ENCODE data around the gene SMPD3.

Gene SMPD3

DNA sequence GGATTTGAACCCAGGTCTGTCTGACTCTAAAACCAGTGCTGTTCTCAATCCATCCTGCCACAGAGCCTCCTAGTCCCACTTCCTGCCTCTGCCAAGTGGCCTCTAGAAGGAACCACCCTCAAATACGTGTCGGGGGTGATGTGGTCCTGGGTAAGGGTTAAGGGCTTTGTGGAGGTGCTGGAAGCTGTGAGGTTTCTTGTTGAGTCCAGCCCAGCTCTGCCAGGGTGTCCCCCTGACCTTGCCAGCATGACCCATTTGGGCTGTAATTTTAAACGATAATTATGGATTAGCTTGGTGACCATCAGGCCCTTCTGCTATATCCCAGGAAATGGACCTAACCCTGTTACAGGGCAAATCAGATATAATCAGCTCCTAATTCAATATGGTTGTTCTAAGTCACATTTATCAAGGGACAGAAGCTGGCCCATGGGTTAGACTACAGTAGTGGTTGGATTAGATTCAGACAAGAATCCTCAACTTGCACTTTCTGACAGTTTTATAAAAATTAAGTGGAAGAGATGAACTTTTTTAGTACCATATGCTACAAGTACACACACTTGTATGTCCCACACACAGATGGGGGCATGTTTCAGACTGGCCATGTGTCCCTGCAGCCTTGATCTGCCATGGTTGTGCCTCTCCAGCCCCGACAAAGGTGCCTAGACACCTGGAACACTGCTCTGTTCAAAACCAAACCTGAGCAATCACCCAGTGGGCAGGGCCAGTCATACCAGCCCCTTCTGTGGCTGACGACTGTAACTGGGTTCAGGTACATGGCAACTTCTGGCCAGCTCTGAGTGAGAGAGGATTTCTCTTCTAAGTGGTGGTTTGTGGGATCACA lies 48.0 kb downstream of the SMPD3 start:
- TF ChIP-seq POLR2AphosphoS5 (IDR thresholded peaks at IDR 0.05; ENCODE audit: low read depth, low read length), result no peak
- TF ChIP-seq, protein P1, sequence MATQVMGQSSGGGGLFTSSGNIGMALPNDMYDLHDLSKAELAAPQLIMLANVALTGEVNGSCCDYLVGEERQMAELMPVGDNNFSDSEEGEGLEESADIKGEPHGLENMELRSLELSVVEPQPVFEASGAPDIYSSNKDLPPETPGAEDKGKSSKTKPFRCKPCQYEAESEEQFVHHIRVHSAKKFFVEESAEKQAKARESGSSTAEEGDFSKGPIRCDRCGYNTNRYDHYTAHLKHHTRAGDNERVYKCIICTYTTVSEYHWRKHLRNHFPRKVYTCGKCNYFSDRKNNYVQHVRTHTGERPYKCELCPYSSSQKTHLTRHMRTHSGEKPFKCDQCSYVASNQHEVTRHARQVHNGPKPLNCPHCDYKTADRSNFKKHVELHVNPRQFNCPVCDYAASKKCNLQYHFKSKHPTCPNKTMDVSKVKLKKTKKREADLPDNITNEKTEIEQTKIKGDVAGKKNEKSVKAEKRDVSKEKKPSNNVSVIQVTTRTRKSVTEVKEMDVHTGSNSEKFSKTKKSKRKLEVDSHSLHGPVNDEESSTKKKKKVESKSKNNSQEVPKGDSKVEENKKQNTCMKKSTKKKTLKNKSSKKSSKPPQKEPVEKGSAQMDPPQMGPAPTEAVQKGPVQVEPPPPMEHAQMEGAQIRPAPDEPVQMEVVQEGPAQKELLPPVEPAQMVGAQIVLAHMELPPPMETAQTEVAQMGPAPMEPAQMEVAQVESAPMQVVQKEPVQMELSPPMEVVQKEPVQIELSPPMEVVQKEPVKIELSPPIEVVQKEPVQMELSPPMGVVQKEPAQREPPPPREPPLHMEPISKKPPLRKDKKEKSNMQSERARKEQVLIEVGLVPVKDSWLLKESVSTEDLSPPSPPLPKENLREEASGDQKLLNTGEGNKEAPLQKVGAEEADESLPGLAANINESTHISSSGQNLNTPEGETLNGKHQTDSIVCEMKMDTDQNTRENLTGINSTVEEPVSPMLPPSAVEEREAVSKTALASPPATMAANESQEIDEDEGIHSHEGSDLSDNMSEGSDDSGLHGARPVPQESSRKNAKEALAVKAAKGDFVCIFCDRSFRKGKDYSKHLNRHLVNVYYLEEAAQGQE (IDR thresholded peaks at IDR 0.05; ENCODE audit: insufficient read depth in 1 of 2, low read depth in 2 of 2, low read length in 2 of 2), result no peak
- no peak for TF ChIP-seq TAF1 (IDR thresholded peaks at IDR 0.05; ENCODE audit: borderline replicate concordance, insufficient read depth, low read length)
- no peak for TF ChIP-seq FOXP2 (optimal IDR thresholded peaks at IDR 0.05; ENCODE audit: borderline replicate concordance, extremely low read depth, extremely low read length, insufficient read depth)

DNA sequence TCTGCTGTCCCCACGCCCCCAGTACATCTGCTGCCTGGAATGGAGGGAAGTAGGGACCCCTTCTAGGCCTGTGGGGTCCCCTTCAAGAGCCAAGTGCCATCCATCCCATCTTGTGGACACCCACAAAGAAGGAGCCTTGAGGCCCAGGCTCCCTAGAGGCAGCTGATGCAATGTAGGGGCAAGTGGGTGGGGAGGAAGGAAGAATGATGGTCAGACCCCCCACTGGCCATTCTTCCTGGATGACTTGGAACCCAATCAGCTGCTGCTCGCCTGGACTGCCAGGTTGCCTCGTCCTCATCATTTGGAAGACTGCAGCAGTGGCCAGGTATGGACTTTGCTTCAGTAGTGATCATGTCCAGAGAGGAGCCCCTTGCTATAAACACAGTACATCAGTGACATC lies 48.9 kb downstream of the SMPD3 start:
- TF ChIP-seq SIN3A (IDR thresholded peaks at IDR 0.05; ENCODE audit: borderline replicate concordance, insufficient read depth, low read length) (no peak), POLR2AphosphoS5 (IDR thresholded peaks at IDR 0.05; ENCODE audit: low read depth, low read length) (no peak), FOXP2 (optimal IDR thresholded peaks at IDR 0.05; ENCODE audit: borderline replicate concordance, extremely low read depth, extremely low read length, insufficient read depth) (no peak), TAF1 (IDR thresholded peaks at IDR 0.05; ENCODE audit: borderline replicate concordance, insufficient read depth, low read length) (no peak)
- TF ChIP-seq, protein P1 (IDR thresholded peaks at IDR 0.05; ENCODE audit: insufficient read depth in 1 of 2, low read depth in 2 of 2, low read length in 2 of 2), result no peak

DNA sequence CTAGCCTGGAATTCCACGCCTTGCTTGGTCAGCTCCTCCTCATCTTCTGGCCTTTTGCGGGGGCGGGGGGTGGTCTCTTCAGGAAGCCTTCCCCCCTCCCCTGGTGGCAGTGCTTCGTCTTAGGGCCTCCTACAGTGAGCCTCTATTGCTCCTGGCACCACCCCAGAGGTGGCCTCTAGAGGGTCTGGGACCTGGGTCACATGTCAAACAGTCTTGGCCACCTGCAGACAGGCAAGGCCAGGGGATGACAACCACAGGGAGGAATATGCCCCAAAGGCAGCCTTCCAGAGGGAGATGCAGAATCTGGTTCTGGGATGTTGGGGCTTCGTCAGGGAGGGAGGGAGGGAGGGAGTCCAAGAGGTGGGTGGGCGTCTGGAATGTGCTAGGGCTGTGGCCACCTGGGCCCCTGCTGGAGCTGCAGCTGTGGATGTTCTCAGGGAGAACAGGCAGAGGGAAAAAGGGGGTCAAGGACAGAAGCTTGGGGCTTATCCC lies 50.6 kb downstream of the SMPD3 start:
- TF ChIP-seq TAF1 (IDR thresholded peaks at IDR 0.05; ENCODE audit: borderline replicate concordance, insufficient read depth, low read length), result no peak
- TF ChIP-seq FOXP2 (optimal IDR thresholded peaks at IDR 0.05; ENCODE audit: borderline replicate concordance, extremely low read depth, extremely low read length, insufficient read depth), result no peak
- TF ChIP-seq, protein P1 (IDR thresholded peaks at IDR 0.05; ENCODE audit: insufficient read depth in 1 of 2, low read depth in 2 of 2, low read length in 2 of 2), result no peak
- TF ChIP-seq POLR2AphosphoS5 (IDR thresholded peaks at IDR 0.05; ENCODE audit: low read depth, low read length), result no peak
- no peak for TF ChIP-seq SIN3A (IDR thresholded peaks at IDR 0.05; ENCODE audit: borderline replicate concordance, insufficient read depth, low read length)

DNA sequence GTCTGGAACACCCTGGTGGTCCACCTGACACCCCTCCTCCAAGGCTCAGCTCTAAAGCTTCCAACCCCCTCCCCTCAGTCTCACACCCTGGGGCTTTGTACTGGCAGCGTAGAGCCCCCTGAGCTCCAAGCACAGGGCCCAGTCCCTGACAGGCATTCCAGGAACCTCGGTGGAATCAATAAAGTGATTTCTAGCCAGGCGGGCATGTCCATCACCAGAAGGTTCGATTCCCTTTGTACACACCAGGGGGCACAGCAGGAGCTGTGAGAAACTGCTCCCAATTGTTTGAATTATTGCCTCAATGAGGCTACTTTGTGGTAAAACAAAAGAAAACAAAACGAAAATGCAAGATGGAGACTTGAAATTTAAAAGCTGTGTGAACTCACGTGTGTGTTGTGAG lies 51.8 kb downstream of the SMPD3 start:
- TF ChIP-seq POLR2AphosphoS5 (IDR thresholded peaks at IDR 0.05; ENCODE audit: low read depth, low read length) (no peak), SIN3A (IDR thresholded peaks at IDR 0.05; ENCODE audit: borderline replicate concordance, insufficient read depth, low read length) (no peak), TAF1 (IDR thresholded peaks at IDR 0.05; ENCODE audit: borderline replicate concordance, insufficient read depth, low read length) (no peak), FOXP2 (optimal IDR thresholded peaks at IDR 0.05; ENCODE audit: borderline replicate concordance, extremely low read depth, extremely low read length, insufficient read depth) (no peak)
- TF ChIP-seq, protein P1 (IDR thresholded peaks at IDR 0.05; ENCODE audit: insufficient read depth in 1 of 2, low read depth in 2 of 2, low read length in 2 of 2), result no peak
